Epithelial cell of proximal tubule (primary cell): ENCODE results near the gene SRRM2. TPM values are rescaled to one million over a fixed set of nuclear protein-coding genes. Genes with fewer than 3 reads are reported as not detected.

Experiments
- DNase-seq: peaks from one replicate; pipeline ENCODE4 v3.0.0-alpha.2; 2011; ENCODE audit warnings: low read depth
- H3K4me3 ChIP-seq: 2 replicates; pipeline ENCODE4 v1.5.1; 2011; ENCODE audit warnings: low read depth, mild to moderate bottlenecking, low read length
- total RNA-seq: library from RNA; depleted of rRNA; stranded (reverse); fragments of >200 nt; gene quantifications from 2 replicates; pipeline ENCODE4 v1.2.3, GENCODE V29; 2015
- TF ChIP-seq, protein P1 (sequence below): conservative IDR thresholded peaks from 2 replicates; pipeline ENCODE4 v1.5.1; 2012; ENCODE audit warnings: low read depth, mild to moderate bottlenecking, low read length

Gene SRRM2
- total RNA-seq, 1 donor from 2014 or later = 91.6 TPM

DNA sequence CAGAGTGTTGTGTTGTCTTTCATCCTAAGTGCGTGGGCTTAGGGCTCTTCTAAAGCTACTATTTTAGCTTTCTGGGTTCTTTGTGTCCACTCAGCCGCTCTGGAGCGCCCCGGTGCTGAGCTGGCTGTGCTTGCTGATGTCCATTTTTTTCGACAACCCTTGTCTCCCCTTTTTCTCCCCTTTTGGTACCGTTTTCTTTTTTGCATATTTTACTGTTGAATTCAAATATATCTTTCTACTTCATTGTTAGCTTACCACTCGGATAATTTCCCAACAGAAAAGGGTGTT lies 1.2 kb downstream of the SRRM2 start:
- TF ChIP-seq, protein P1, sequence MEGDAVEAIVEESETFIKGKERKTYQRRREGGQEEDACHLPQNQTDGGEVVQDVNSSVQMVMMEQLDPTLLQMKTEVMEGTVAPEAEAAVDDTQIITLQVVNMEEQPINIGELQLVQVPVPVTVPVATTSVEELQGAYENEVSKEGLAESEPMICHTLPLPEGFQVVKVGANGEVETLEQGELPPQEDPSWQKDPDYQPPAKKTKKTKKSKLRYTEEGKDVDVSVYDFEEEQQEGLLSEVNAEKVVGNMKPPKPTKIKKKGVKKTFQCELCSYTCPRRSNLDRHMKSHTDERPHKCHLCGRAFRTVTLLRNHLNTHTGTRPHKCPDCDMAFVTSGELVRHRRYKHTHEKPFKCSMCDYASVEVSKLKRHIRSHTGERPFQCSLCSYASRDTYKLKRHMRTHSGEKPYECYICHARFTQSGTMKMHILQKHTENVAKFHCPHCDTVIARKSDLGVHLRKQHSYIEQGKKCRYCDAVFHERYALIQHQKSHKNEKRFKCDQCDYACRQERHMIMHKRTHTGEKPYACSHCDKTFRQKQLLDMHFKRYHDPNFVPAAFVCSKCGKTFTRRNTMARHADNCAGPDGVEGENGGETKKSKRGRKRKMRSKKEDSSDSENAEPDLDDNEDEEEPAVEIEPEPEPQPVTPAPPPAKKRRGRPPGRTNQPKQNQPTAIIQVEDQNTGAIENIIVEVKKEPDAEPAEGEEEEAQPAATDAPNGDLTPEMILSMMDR = peak; percentile 4
- H3K4me3 ChIP-seq = peak overlapping the region; percentile 90
- DNase-seq = no peak

DNA sequence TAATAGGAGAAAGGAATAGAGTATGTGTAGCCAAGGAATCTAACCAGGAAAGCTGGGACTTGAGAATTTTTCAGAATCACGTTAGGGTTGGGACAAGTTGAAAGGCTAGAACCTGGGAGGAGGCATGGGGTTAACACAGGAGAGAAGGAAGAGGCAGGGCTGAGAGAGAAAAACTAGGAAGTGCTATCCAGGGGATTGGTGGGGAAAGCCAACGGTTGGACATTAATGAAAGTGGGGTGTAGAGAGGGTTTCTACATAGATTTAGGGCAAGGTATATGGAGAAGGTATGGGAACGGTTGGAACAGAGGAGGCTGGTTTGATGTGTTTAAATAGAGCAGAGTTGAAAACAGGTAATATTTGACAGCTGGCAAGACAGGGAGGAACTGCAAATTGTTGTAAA lies 2.7 kb downstream of the SRRM2 start:
- H3K4me3 ChIP-seq = peak overlapping the region; percentile 90
- no peak for DNase-seq
- TF ChIP-seq, protein P1 = no peak

DNA sequence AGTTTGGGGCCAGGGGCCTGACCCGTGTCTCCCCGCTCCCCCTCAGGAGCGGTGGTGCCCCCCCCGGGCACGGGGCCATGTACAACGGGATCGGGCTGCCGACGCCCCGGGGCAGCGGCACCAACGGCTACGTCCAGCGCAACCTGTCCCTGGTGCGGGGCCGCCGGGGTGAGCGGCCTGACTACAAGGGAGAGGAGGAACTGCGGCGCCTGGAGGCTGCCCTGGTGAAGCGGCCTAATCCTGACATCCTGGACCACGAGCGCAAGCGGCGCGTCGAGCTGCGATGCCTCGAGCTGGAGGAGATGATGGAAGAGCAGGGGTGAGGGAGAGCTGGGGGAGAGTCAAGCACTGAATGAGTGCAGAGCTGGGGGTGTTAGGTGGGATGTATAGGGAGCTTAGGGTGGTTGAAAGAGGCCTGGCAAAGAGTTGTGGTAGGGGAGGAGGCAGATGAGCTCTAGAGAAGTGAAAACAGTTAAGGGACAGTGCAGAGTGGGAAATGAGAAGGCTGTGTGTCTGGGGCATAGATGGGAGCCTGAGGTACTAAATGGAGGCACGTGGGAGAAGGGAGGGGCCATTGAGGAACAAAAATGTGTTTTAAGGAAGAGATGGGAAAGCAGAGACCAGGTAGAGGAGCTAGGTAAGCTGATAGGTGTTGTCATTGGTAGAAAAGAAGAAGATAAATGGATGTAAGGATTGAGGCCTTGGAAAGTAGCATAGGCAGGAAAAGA lies 4.0 kb downstream of the SRRM2 start:
- TF ChIP-seq, protein P1 = no peak
- no peak for DNase-seq
- no peak overlapping the region for H3K4me3 ChIP-seq

DNA sequence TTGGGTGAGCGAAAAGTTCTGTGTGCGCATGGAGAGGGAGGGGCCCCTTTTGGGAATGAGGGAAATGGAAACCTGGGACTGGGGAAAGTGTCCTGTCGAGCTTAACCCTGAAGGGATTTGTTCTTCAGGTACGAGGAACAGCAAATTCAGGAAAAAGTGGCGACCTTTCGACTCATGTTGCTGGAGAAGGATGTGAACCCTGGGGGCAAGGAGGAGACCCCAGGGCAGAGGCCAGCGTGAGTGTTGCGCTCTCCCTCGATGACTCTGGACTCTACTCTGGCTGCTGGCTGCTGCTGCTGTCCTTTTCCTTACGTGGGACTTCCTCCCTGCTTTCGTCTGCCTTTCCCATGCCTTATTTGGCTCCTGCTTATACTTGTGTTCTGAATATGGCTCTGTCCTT lies 4.9 kb downstream of the SRRM2 start:
- TF ChIP-seq, protein P1 = no peak
- H3K4me3 ChIP-seq = no peak overlapping the region
- DNase-seq = no peak

DNA sequence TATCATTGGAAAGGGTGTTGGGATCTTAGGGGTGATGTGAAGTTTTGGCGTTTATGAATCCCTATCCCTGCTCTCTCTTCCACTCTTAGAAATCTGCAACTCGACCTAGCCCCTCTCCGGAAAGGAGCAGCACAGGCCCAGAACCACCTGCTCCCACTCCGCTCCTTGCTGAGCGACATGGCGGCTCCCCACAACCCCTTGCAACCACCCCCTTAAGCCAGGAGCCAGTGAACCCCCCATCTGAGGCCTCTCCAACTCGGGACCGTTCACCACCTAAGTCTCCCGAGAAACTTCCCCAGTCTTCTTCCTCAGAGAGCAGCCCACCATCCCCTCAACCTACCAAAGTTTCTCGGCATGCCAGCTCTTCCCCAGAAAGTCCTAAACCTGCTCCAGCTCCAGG lies 9.0 kb downstream of the SRRM2 start:
- TF ChIP-seq, protein P1 = no peak
- H3K4me3 ChIP-seq = no peak overlapping the region
- no peak for DNase-seq

DNA sequence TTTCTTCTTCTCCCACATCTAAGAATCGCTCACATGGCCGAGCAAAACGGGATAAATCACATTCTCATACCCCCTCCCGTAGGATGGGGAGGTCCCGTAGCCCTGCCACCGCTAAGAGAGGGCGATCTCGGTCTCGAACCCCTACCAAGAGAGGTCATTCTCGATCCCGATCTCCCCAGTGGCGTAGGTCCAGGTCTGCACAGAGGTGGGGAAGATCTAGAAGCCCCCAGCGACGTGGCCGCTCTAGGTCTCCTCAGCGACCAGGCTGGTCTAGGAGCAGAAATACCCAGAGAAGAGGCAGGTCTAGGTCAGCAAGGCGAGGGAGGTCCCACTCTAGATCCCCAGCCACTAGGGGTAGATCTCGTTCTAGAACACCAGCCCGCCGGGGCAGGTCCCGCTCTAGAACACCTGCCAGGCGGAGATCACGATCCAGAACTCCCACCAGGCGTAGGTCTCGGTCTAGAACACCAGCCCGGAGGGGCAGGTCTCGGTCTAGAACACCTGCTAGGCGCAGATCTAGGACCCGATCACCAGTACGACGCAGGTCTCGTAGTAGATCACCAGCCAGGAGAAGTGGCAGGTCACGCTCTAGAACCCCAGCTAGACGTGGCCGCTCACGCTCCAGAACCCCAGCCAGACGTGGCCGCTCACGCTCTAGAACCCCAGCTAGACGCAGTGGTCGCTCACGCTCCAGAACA lies 9.6 kb downstream of the SRRM2 start:
- TF ChIP-seq, protein P1 = no peak
- H3K4me3 ChIP-seq = no peak overlapping the region
- DNase-seq = no peak

DNA sequence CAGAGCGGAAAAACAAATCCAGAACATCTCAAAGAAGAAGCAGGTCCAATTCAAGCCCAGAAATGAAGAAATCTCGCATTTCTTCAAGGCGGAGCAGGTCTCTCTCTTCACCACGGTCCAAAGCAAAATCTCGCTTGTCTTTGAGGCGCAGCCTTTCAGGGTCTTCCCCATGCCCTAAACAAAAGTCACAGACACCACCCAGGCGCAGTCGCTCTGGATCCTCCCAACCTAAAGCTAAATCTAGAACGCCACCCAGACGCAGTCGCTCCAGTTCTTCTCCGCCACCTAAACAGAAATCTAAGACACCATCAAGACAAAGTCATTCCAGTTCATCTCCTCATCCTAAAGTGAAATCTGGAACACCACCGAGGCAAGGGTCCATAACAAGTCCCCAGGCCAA lies 10.3 kb downstream of the SRRM2 start:
- TF ChIP-seq, protein P1 = no peak
- no peak for DNase-seq
- H3K4me3 ChIP-seq = no peak overlapping the region
